Caco-2 (cell line): ENCODE results near the gene NRXN3. TPM values are rescaled to one million over a fixed set of nuclear protein-coding genes. Genes with fewer than 3 reads are reported as not detected.

Experiments used
- BruUV-seq: library from RNA; stranded (reverse); fragments of 400-500 nt; replicated peaks from 2 replicates; lab custom pipeline; 2021; lab: Mats Ljungman, UMichigan
- CTCF ChIA-PET: fragments of 300-600 bp; sonication (Branson Sonifier 250); formaldehyde crosslinking; loops from one replicate; lab custom pipeline; 2022; ENCODE audit warnings: antibody characterized with exemption; lab: Charles Lee
- POLR2A ChIA-PET: fragments of 300-600 bp; sonication (Branson Sonifier 250); formaldehyde crosslinking; loops from one replicate; lab custom pipeline; 2022; ENCODE audit warnings: antibody characterized with exemption; lab: Charles Lee
- DNase-seq, 2 experiments: peaks; one replicate each; pipeline versions ENCODE4 v3.0.0 to v3.0.0-alpha.2; 2020 to 2022
- H3K27me3 ChIP-seq: replicated peaks from 2 replicates; pipeline ENCODE4 v1.6.0; 2011; ENCODE audit warnings: low read length; ENCODE audit not compliant: control insufficient read depth, insufficient read depth
- H3K36me3 ChIP-seq: 2 replicates; pipeline ENCODE4 v1.5.1; 2011; ENCODE audit warnings: low read length; ENCODE audit not compliant: control insufficient read depth, insufficient read depth
- H3K4me1 ChIP-seq: fragments of 250-450 bp; sonication (Bioruptor Pico); 2 replicates; pipeline ENCODE4 v1.5.1; 2020; ENCODE audit warnings: mild to moderate bottlenecking
- H3K4me3 ChIP-seq: 2 replicates; pipeline ENCODE4 v1.5.1; 2011; ENCODE audit warnings: low read depth, mild to moderate bottlenecking, control low read depth, low read length
- H3K9me3 ChIP-seq: fragments of 250-450 bp; sonication (Bioruptor Pico); 2 replicates; pipeline ENCODE4 v1.5.1; 2020; ENCODE audit warnings: mild to moderate bottlenecking, moderate library complexity
- H3K27ac Mint-ChIP-seq: one replicate; pipeline ENCODE4 v1.8.0; 2022; ENCODE audit warnings: mixed read lengths; ENCODE audit not compliant: unreplicated experiment
- H3K27me3 Mint-ChIP-seq: one replicate; pipeline ENCODE4 v1.8.0; 2022; ENCODE audit warnings: mixed read lengths; ENCODE audit not compliant: insufficient read depth, unreplicated experiment
- H3K36me3 Mint-ChIP-seq: one replicate; pipeline ENCODE4 v1.8.0; 2022; ENCODE audit warnings: mild to moderate bottlenecking, mixed read lengths; ENCODE audit not compliant: insufficient read depth, unreplicated experiment
- H3K4me1 Mint-ChIP-seq: one replicate; pipeline ENCODE4 v1.8.0; 2022; ENCODE audit warnings: low read depth, mixed read lengths; ENCODE audit not compliant: unreplicated experiment
- H3K4me3 Mint-ChIP-seq: one replicate; pipeline ENCODE4 v1.8.0; 2022; ENCODE audit warnings: mild to moderate bottlenecking, moderate library complexity, mixed read lengths; ENCODE audit not compliant: unreplicated experiment
- H3K9me3 Mint-ChIP-seq: one replicate; pipeline ENCODE4 v1.8.0; 2022; ENCODE audit warnings: mixed read lengths; ENCODE audit not compliant: unreplicated experiment
- CTCF ChIP-seq, 2 experiments: fragments of 200-600 bp in 1 of 2; IDR thresholded peaks; 1 replicate in 1 of 2; 2 replicates in 1 of 2; pipeline versions ENCODE4 v1.5.1 to v1.8.0; 2011 to 2022; ENCODE audit warnings: antibody characterized with exemption in 1 of 2, control low read depth in 1 of 2, inconsistent platforms in 1 of 2, low read depth in 1 of 2, low read length in 1 of 2, mild to moderate bottlenecking in 1 of 2, moderate library complexity in 1 of 2; ENCODE audit not compliant: insufficient read depth in 1 of 2, severe bottlenecking in 1 of 2, unreplicated experiment in 1 of 2
- intact Hi-C: fragments of 100-400 bp; cut with micrococcal nuclease; formaldehyde crosslinking; loops from one replicate; pipeline ENCODE4 v1.10.0; 2022; ENCODE audit not compliant: unreplicated experiment
- total RNA-seq: library from RNA; stranded (reverse); gene quantifications from 2 replicates; pipeline ENCODE4 v1.2.3, GENCODE V29; 2022

Gene NRXN3
- total RNA-seq, 1 experiment from 2014 or later, result 12.4 TPM

GRCh38 chr14:79525416-79525815 is 1355.2 kb downstream of the NRXN3 start:
- no peak for DNase-seq
- H3K36me3 ChIP-seq, result no peaks in the 10 kb centered on the region
- H3K27ac Mint-ChIP-seq, result no peak overlapping the region
- TF ChIP-seq CTCF (IDR thresholded peaks at IDR 0.05; ENCODE audit: insufficient read depth in 1 of 2, low read depth in 1 of 2, low read length in 1 of 2, severe bottlenecking in 1 of 2, unreplicated experiment in 1 of 2), result no peak
- ChIA-PET CTCF (no interaction called here), POLR2A (no interaction called here)
- H3K27me3 Mint-ChIP-seq, result no peaks in the 10 kb centered on the region
- H3K9me3 ChIP-seq, result peaks cover 4% of the 10 kb centered on the region; the same call in 1 of the 2 replicates
- H3K9me3 Mint-ChIP-seq, result peaks cover 24% of the 10 kb centered on the region
- H3K4me1 ChIP-seq, result no peaks in the 10 kb centered on the region; the same call in 1 of the 2 replicates
- no peaks in the 10 kb centered on the region for H3K36me3 Mint-ChIP-seq
- peaks cover 16% of the 10 kb centered on the region for H3K4me1 Mint-ChIP-seq
- H3K4me3 ChIP-seq, result no peak overlapping the region
- intact Hi-C loops, result no loop called here
- no TSS peak for BruUV-seq
- no peaks in the 10 kb centered on the region for H3K27me3 ChIP-seq
- H3K4me3 Mint-ChIP-seq, result no peak overlapping the region

- BruUV-seq, result no TSS peak
- H3K27me3 ChIP-seq, result no peaks in the 10 kb centered on the region
Observed at GRCh38 chr14:79528828-79529416, 1358.7 kb downstream of the NRXN3 start.

DNA sequence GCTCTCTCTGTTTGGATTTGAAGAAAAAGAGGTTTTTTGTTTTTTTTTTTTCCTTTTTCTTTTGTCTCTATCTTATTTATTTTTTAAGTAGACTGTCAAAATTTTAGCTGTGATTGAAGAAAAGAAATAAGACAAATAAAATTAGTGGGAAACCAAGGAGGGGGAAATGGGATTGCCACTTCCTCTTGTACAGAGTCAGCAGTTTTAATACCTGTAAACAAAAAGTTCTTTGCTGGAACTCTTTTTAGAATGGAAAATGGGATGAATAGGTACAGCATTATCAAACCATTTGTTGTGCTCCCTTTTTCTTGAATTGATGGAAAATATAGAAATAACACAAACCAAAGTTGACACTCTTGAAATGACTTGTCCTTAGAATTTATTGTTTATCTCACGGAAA is 1360.4 kb downstream of the NRXN3 start:
- H3K4me3 ChIP-seq, result no peak overlapping the region
- intact Hi-C loops, result no loop called here
- H3K4me1 ChIP-seq, result no peaks in the 10 kb centered on the region; the same call in 1 of the 2 replicates
- H3K27me3 ChIP-seq, result no peaks in the 10 kb centered on the region
- no peaks in the 10 kb centered on the region for H3K9me3 ChIP-seq
- POLR2A ChIA-PET, result no interaction called here
- H3K27ac Mint-ChIP-seq, result no peak overlapping the region
- H3K9me3 Mint-ChIP-seq, result peaks cover under 1% of the 10 kb centered on the region
- no peak for DNase-seq
- CTCF ChIA-PET, result no interaction called here
- BruUV-seq, result no TSS peak
- no peaks in the 10 kb centered on the region for H3K27me3 Mint-ChIP-seq
- no peaks in the 10 kb centered on the region for H3K36me3 ChIP-seq
- peaks cover 15% of the 10 kb centered on the region for H3K4me1 Mint-ChIP-seq
- no peak overlapping the region for H3K4me3 Mint-ChIP-seq
- H3K36me3 Mint-ChIP-seq, result no peaks in the 10 kb centered on the region
- no peak for TF ChIP-seq CTCF (IDR thresholded peaks at IDR 0.05; ENCODE audit: insufficient read depth in 1 of 2, low read depth in 1 of 2, low read length in 1 of 2, severe bottlenecking in 1 of 2, unreplicated experiment in 1 of 2)

More at GRCh38 chr14:79528828-79529416, 1358.7 kb downstream of the NRXN3 start:
- Histone ChIP-seq H3K9me3 (no peaks in the 10 kb centered on the region), H3K4me1 (no peaks in the 10 kb centered on the region; the same call in 1 of the 2 replicates), H3K4me3 (no peak overlapping the region), H3K36me3 (no peaks in the 10 kb centered on the region)
- Mint-ChIP-seq H3K9me3 (no peaks in the 10 kb centered on the region), H3K27me3 (no peaks in the 10 kb centered on the region), H3K4me1 (peaks cover 17% of the 10 kb centered on the region), H3K36me3 (no peaks in the 10 kb centered on the region), H3K4me3 (no peak overlapping the region), H3K27ac (no peak overlapping the region)
- ChIA-PET CTCF (no interaction called here), POLR2A (no interaction called here)
- intact Hi-C loops, result no loop called here
- no peak for TF ChIP-seq CTCF (IDR thresholded peaks at IDR 0.05; ENCODE audit: insufficient read depth in 1 of 2, low read depth in 1 of 2, low read length in 1 of 2, severe bottlenecking in 1 of 2, unreplicated experiment in 1 of 2)
- no peak for DNase-seq
